ENCODE results near the gene TNF.
"Not testable (repeated sequence)": the region's sequence is repeated elsewhere in the genome, so short reads cannot be mapped to it uniquely, and the experiment has no call there.

TNF gene

GRCh38 chr6:31586008-31586407 lies 10.6 kb downstream of the TNF start, which contains the start of gene LST1:
LST1 (plus strand) TSS chr6:31586277; CDS start chr6:31587300, 1,023 bp downstream.
- no peaks in the 10 kb centered on the region for H3K36me3 ChIP-seq (ENCODE audit: insufficient read depth, low read depth, low read length)
- no peak within 1 kb of the TSS for H3K4me3 ChIP-seq (ENCODE audit: low read length)
- peaks cover 18% of the 10 kb centered on the region for H3K27me3 ChIP-seq (ENCODE audit: insufficient read depth, low read length)
- H3K9ac ChIP-seq (ENCODE audit: low read depth, low read length) = no peak within 1 kb of the TSS
- no peaks in the 10 kb centered on the region for H3K9me3 ChIP-seq (ENCODE audit: insufficient read depth, low read depth, low read length)
- H3K27ac ChIP-seq (ENCODE audit: low read length) = no peak within 1 kb of the TSS
- H3K4me1 ChIP-seq (ENCODE audit: insufficient read depth, low read length) = no peaks in the 10 kb centered on the region

DNA sequence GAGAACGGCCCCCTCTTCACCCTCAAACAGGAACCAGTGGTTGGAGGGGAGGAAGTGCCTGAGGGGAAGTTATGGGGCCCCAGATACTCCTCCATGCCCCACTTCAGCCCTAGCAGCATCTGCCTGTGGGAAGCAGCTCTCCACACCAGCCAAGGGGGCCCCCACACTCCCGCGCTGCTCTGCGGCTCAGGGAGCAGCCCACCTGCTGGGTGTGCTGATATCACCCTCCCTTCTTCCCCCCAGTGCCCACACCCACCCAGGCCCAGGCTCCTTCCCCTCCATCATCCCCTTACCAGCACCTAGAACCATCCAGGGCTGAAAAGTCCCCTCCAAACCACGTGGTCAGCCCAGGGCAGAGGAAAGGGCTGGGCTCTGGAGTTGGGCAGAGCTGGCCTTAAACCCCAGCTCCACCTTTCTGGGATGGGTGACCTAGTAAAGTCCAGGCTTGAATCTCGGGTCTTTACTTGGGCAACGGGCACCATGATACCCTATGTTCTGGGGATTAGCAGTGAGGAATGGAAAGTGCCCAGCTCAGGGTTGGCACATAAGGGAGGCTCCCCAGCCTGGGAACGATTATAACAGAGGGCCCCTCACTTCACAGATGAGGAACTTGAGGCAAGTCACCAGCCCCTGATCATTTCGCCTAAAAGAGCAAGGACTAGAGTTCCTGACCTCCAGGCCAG lies 11.4 kb downstream of the TNF start:
- Histone ChIP-seq H3K9ac (ENCODE audit: low read depth, low read length) (no peak overlapping the region), H3K27ac (ENCODE audit: low read length) (no peak overlapping the region), H3K4me1 (ENCODE audit: insufficient read depth, low read length) (no peaks in the 10 kb centered on the region), H3K27me3 (ENCODE audit: insufficient read depth, low read length) (peaks cover 11% of the 10 kb centered on the region), H3K9me3 (ENCODE audit: insufficient read depth, low read depth, low read length) (no peaks in the 10 kb centered on the region), H3K36me3 (ENCODE audit: insufficient read depth, low read depth, low read length) (no peaks in the 10 kb centered on the region), H3K4me3 (ENCODE audit: low read length) (no peak overlapping the region)

DNA sequence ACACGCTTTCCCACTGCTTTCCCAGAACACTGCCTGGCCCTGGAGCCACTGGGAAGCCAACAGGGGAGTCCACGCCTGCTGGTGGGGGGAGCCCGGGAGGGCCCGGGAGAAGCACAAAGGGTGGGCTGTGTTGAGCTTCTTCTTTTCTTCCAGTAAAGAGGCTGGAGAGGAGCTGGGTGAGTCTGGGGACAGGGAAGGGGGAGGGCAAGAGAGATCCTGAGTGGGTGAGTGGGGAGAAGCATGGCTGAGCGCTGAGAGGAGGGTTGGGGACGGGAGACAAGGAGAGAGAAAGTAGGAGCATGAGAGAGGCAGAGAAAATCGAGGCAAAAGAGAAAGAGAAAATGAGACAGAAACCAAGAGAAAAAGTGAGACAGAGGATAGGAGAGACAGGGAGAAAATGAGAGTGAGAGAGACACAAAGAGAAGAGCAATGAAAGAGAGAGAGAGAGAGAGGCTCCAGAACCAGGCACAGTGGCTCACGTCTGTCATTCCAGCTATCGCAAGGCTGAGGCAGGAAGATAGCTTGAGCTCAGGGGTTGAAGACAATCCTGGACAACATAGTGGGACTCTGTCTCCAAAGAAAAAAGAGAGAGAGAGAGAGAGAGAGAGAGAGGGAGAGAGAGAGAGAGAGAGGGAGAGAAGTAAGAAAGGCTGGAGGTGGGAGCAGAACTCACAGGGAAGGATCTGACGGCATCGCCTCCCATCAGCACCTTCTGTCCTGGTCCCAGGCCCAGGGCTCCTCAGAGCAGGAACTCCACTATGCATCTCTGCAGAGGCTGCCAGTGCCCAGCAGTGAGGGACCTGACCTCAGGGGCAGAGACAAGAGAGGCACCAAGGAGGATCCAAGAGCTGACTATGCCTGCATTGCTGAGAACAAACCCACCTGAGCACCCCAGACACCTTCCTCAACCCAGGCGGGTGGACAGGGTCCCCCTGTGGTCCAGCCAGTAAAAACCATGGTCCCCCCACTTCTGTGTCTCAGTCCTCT lies 12.7 kb downstream of the TNF start:
- Histone ChIP-seq H3K4me1 (ENCODE audit: insufficient read depth, low read length) (no peaks in the 10 kb centered on the region), H3K36me3 (ENCODE audit: insufficient read depth, low read depth, low read length) (no peaks in the 10 kb centered on the region), H3K9me3 (ENCODE audit: insufficient read depth, low read depth, low read length) (no peaks in the 10 kb centered on the region), H3K9ac (ENCODE audit: low read depth, low read length) (no peak overlapping the region), H3K27me3 (ENCODE audit: insufficient read depth, low read length) (no peaks in the 10 kb centered on the region), H3K27ac (ENCODE audit: low read length) (no peak overlapping the region), H3K4me3 (ENCODE audit: low read length) (no peak overlapping the region)

GRCh38 chr6:31588871-31589650 lies 13.7 kb downstream of the TNF start:
- no peaks in the 10 kb centered on the region for H3K27me3 ChIP-seq (ENCODE audit: insufficient read depth, low read length)
- H3K27ac ChIP-seq (ENCODE audit: low read length) = no peak overlapping the region
- no peak overlapping the region for H3K9ac ChIP-seq (ENCODE audit: low read depth, low read length)
- no peaks in the 10 kb centered on the region for H3K9me3 ChIP-seq (ENCODE audit: insufficient read depth, low read depth, low read length)
- H3K4me1 ChIP-seq (ENCODE audit: insufficient read depth, low read length) = no peaks in the 10 kb centered on the region
- H3K36me3 ChIP-seq (ENCODE audit: insufficient read depth, low read depth, low read length) = no peaks in the 10 kb centered on the region
- no peak overlapping the region for H3K4me3 ChIP-seq (ENCODE audit: low read length)

- not testable (repeated sequence) for H3K4me1 ChIP-seq (ENCODE audit: insufficient read depth, low read length); H3K27ac ChIP-seq (ENCODE audit: low read length); H3K36me3 ChIP-seq (ENCODE audit: insufficient read depth, low read depth, low read length); H3K4me3 ChIP-seq (ENCODE audit: low read length); H3K9ac ChIP-seq (ENCODE audit: low read depth, low read length); H3K27me3 ChIP-seq (ENCODE audit: insufficient read depth, low read length); H3K9me3 ChIP-seq (ENCODE audit: insufficient read depth, low read depth, low read length)
Measured at GRCh38 chr6:31590691-31591090, 15.3 kb downstream of the TNF start.

DNA sequence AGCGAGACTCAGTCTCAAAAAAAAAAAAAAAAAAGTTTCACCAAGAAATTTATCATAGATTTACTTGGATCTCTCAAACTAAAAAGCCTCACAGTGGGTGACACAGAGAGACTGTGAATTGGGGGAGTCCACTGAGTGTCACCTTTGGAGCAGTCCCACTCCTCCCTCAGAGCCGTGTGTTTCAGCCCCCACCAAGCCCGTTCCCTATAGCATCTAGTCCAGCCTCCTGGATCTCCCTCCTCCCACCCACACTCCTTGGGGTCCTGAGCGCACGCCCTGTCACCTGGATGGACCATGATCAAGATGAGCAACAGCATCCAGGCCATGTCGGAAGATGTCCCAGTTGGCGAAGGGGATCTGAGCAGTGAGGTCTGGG lies 17.0 kb downstream of the TNF start:
- Histone ChIP-seq H3K4me1 (ENCODE audit: insufficient read depth, low read length) (no peaks in the 10 kb centered on the region), H3K27me3 (ENCODE audit: insufficient read depth, low read length) (no peaks in the 10 kb centered on the region), H3K9ac (ENCODE audit: low read depth, low read length) (no peak overlapping the region)

DNA sequence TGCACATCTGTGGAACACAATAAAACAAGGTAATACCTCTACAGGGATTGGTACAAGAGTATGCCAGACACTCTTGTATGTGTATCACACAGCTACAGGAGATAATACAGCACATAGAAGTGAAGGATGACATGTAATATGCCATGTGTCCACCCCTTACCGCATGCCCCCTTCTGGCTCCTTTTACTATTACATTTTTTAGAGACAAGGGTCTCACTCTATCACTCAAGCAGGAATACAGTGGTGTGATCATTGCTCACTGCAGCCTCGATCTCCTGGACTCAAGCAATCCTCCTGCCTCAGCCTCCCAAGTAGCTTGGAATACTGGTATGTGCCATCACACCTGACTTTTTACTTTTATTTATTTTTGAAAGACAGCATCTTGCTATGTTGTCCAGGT lies 21.6 kb downstream of the TNF start:
- Histone ChIP-seq H3K9ac (ENCODE audit: low read depth, low read length) (no peak overlapping the region), H3K9me3 (ENCODE audit: insufficient read depth, low read depth, low read length) (no peaks in the 10 kb centered on the region), H3K36me3 (ENCODE audit: insufficient read depth, low read depth, low read length) (no peaks in the 10 kb centered on the region), H3K27ac (ENCODE audit: low read length) (no peak overlapping the region), H3K27me3 (ENCODE audit: insufficient read depth, low read length) (no peaks in the 10 kb centered on the region), H3K4me3 (ENCODE audit: low read length) (no peak overlapping the region), H3K4me1 (ENCODE audit: insufficient read depth, low read length) (no peaks in the 10 kb centered on the region)

More for the DNA sequence above, 17.0 kb downstream of the TNF start:
- Histone ChIP-seq H3K9me3 (ENCODE audit: insufficient read depth, low read depth, low read length) (no peaks in the 10 kb centered on the region), H3K4me3 (ENCODE audit: low read length) (no peak overlapping the region), H3K36me3 (ENCODE audit: insufficient read depth, low read depth, low read length) (no peaks in the 10 kb centered on the region), H3K27ac (ENCODE audit: low read length) (no peak overlapping the region)

- no peaks in the 10 kb centered on the region for H3K36me3 ChIP-seq (ENCODE audit: insufficient read depth, low read depth, low read length)
Measured at GRCh38 chr6:31607317-31607716, 32.0 kb downstream of the TNF start.

GRCh38 chr6:31609519-31610406 lies 34.4 kb downstream of the TNF start:
- Histone ChIP-seq H3K9ac (ENCODE audit: low read depth, low read length) (no peak overlapping the region), H3K9me3 (ENCODE audit: insufficient read depth, low read depth, low read length) (no peaks in the 10 kb centered on the region), H3K27me3 (ENCODE audit: insufficient read depth, low read length) (no peaks in the 10 kb centered on the region), H3K36me3 (ENCODE audit: insufficient read depth, low read depth, low read length) (no peaks in the 10 kb centered on the region), H3K27ac (ENCODE audit: low read length) (no peak overlapping the region), H3K4me3 (ENCODE audit: low read length) (no peak overlapping the region), H3K4me1 (ENCODE audit: insufficient read depth, low read length) (peaks cover under 1% of the 10 kb centered on the region; the same call in 1 of the 2 replicates)

More at GRCh38 chr6:31607317-31607716, 32.0 kb downstream of the TNF start:
- H3K9me3 ChIP-seq (ENCODE audit: insufficient read depth, low read depth, low read length) = no peaks in the 10 kb centered on the region
- no peak overlapping the region for H3K27ac ChIP-seq (ENCODE audit: low read length)
- no peak overlapping the region for H3K4me3 ChIP-seq (ENCODE audit: low read length)
- no peaks in the 10 kb centered on the region for H3K27me3 ChIP-seq (ENCODE audit: insufficient read depth, low read length)
- H3K9ac ChIP-seq (ENCODE audit: low read depth, low read length) = no peak overlapping the region
- H3K4me1 ChIP-seq (ENCODE audit: insufficient read depth, low read length) = no peaks in the 10 kb centered on the region

- H3K9ac ChIP-seq (ENCODE audit: low read depth, low read length) = no peak overlapping the region
- H3K9me3 ChIP-seq (ENCODE audit: insufficient read depth, low read depth, low read length) = no peaks in the 10 kb centered on the region
- H3K27ac ChIP-seq (ENCODE audit: low read length) = no peak overlapping the region
- no peaks in the 10 kb centered on the region for H3K27me3 ChIP-seq (ENCODE audit: insufficient read depth, low read length)
- peaks cover 10% of the 10 kb centered on the region; the same call in 1 of the 2 replicates for H3K4me1 ChIP-seq (ENCODE audit: insufficient read depth, low read length)
- H3K36me3 ChIP-seq (ENCODE audit: insufficient read depth, low read depth, low read length) = no peaks in the 10 kb centered on the region
- H3K4me3 ChIP-seq (ENCODE audit: low read length) = no peak overlapping the region
Measured at GRCh38 chr6:31610968-31611367, 35.6 kb downstream of the TNF start.
